Urinary bladder (tissue), 4 donors: ENCODE data around the gene ZNF680. TPM values are rescaled to one million over a fixed set of nuclear protein-coding genes. Genes with fewer than 3 reads are reported as not detected.

ENCODE experiments used
- DNase-seq: peaks from one replicate; pipeline ENCODE4 v3.0.0-alpha.2; 2015; ENCODE audit errors: extremely low spot score
- H3K27ac ChIP-seq: one replicate; pipeline ENCODE4 v1.5.1; 2013; ENCODE audit warnings: low read depth, mild to moderate bottlenecking, moderate library complexity
- H3K36me3 ChIP-seq: one replicate; pipeline ENCODE4 v1.6.1; 2013; ENCODE audit warnings: mild to moderate bottlenecking, moderate library complexity; ENCODE audit not compliant: insufficient read depth
- H3K4me1 ChIP-seq: one replicate; pipeline ENCODE4 v1.6.1; 2013; ENCODE audit warnings: mild to moderate bottlenecking, moderate library complexity; ENCODE audit not compliant: insufficient read depth
- H3K4me3 ChIP-seq: one replicate; pipeline ENCODE4 v1.5.1; 2013; ENCODE audit warnings: low read depth, low read length
- WGBS: extraction: QIAGEN DNeasy Blood & Tissue Kit; methylation state at CpG from one replicate; pipeline ENCODE4 v1.1.7; 2013; 5-methylcytosine and 5-hydroxymethylcytosine counted together
- polyA plus RNA-seq: library from polyadenylated mRNA; stranded (reverse); fragments of 200-250 nt; gene quantifications from one replicate; pipeline ENCODE4 v1.2.3, GENCODE V29; 2013
- total RNA-seq: library from RNA; depleted of rRNA; stranded (reverse); fragments of >200 nt; gene quantifications from one replicate; pipeline ENCODE4 v1.2.3, GENCODE V29; 2014
- donor health status: healthy with polysubstance abuse.
- donor health status: healthy.

ZNF680 gene
- total and polyA plus RNA-seq, 2 donors: 8.4 to 63.0 TPM

- no peak overlapping the region for H3K27ac ChIP-seq
Measured at GRCh38 chr7:64541438-64542359, 21.2 kb downstream of the ZNF680 start.

GRCh38 chr7:64533756-64534155, 29.1 kb downstream of the ZNF680 start:
- no peak overlapping the region for H3K4me3 ChIP-seq
- no peak for DNase-seq
- WGBS: 71% methylated on average over 3 of the region's 3 CpGs
- no peaks in the 10 kb centered on the region for H3K36me3 ChIP-seq
- no peaks in the 10 kb centered on the region for H3K4me1 ChIP-seq
- no peak overlapping the region for H3K27ac ChIP-seq

More at GRCh38 chr7:64541438-64542359, 21.2 kb downstream of the ZNF680 start:
- DNase-seq: no peak
- Histone ChIP-seq H3K36me3 (no peaks in the 10 kb centered on the region), H3K4me3 (no peak overlapping the region), H3K4me1 (no peaks in the 10 kb centered on the region)
- 58% methylated on average over 5 of the region's 5 CpGs for WGBS

GRCh38 chr7:64528770-64529169, 34.1 kb downstream of the ZNF680 start:
- 94% methylated on average over 3 of the region's 3 CpGs for WGBS
- Histone ChIP-seq H3K4me3 (no peak overlapping the region), H3K36me3 (peaks cover 3% of the 10 kb centered on the region), H3K27ac (no peak overlapping the region), H3K4me1 (no peaks in the 10 kb centered on the region)
- DNase-seq: no peak

- no peak for DNase-seq
- Histone ChIP-seq H3K4me1 (no peaks in the 10 kb centered on the region), H3K36me3 (peaks cover 2% of the 10 kb centered on the region), H3K4me3 (no peak overlapping the region), H3K27ac (no peak overlapping the region)
- WGBS: 98% methylated on average over 2 of the region's 2 CpGs
Measured at GRCh38 chr7:64521409-64521984, 41.4 kb downstream of the ZNF680 start.

GRCh38 chr7:64516451-64516850, 46.4 kb downstream of the ZNF680 start:
- H3K27ac ChIP-seq: no peak overlapping the region
- no peaks in the 10 kb centered on the region for H3K36me3 ChIP-seq
- 28% methylated on average over 2 of the region's 2 CpGs for WGBS
- no peaks in the 10 kb centered on the region for H3K4me1 ChIP-seq
- no peak overlapping the region for H3K4me3 ChIP-seq
- no peak for DNase-seq

- Histone ChIP-seq H3K4me3 (no peak overlapping the region), H3K36me3 (no peaks in the 10 kb centered on the region), H3K27ac (no peak overlapping the region), H3K4me1 (no peaks in the 10 kb centered on the region)
- DNase-seq: no peak
- 62% methylated on average over 1 of the region's 1 CpG for WGBS
Measured at GRCh38 chr7:64515781-64516180, 47.1 kb downstream of the ZNF680 start.

- Histone ChIP-seq H3K4me3 (no peak overlapping the region), H3K27ac (no peak overlapping the region), H3K36me3 (no peaks in the 10 kb centered on the region), H3K4me1 (no peaks in the 10 kb centered on the region)
- DNase-seq: no peak
Measured at GRCh38 chr7:64515330-64515729, 47.5 kb downstream of the ZNF680 start.

- 98% methylated on average over 2 of the region's 2 CpGs for WGBS
- DNase-seq: no peak
Measured at GRCh38 chr7:64509583-64509982, 53.3 kb downstream of the ZNF680 start.

GRCh38 chr7:64504581-64505120, 58.2 kb downstream of the ZNF680 start:
- DNase-seq: no peak
- 95% methylated on average over 3 of the region's 3 CpGs for WGBS
- H3K27ac ChIP-seq: no peak overlapping the region
- no peak overlapping the region for H3K4me3 ChIP-seq
- H3K36me3 ChIP-seq: peaks cover 2% of the 10 kb centered on the region
- no peaks in the 10 kb centered on the region for H3K4me1 ChIP-seq

More at GRCh38 chr7:64509583-64509982, 53.3 kb downstream of the ZNF680 start:
- H3K27ac ChIP-seq: no peak overlapping the region
- H3K4me3 ChIP-seq: no peak overlapping the region
- no peaks in the 10 kb centered on the region for H3K4me1 ChIP-seq
- peaks cover 2% of the 10 kb centered on the region for H3K36me3 ChIP-seq

GRCh38 chr7:64498270-64498669, 64.6 kb downstream of the ZNF680 start:
- no peak for DNase-seq
- Histone ChIP-seq H3K4me3 (no peak overlapping the region), H3K36me3 (no peaks in the 10 kb centered on the region), H3K4me1 (no peaks in the 10 kb centered on the region), H3K27ac (no peak overlapping the region)
- 87% methylated on average over 1 of the region's 1 CpG for WGBS

- 6% methylated on average over 26 of the region's 26 CpGs for WGBS
- H3K4me3 ChIP-seq: no peak overlapping the region
- no peak for DNase-seq
- no peak overlapping the region for H3K27ac ChIP-seq
- H3K4me1 ChIP-seq: no peaks in the 10 kb centered on the region
- H3K36me3 ChIP-seq: no peaks in the 10 kb centered on the region
Measured at GRCh38 chr7:64494912-64495461, 67.9 kb downstream of the ZNF680 start.

GRCh38 chr7:64485623-64486022, 77.2 kb downstream of the ZNF680 start:
- DNase-seq: no peak
- Histone ChIP-seq H3K27ac (no peak overlapping the region), H3K4me3 (no peak overlapping the region), H3K36me3 (no peaks in the 10 kb centered on the region), H3K4me1 (no peaks in the 10 kb centered on the region)
- 55% methylated on average over 1 of the region's 1 CpG for WGBS
